ENCODE data around the gene TAS2R16.

TAS2R16 gene, protein sequence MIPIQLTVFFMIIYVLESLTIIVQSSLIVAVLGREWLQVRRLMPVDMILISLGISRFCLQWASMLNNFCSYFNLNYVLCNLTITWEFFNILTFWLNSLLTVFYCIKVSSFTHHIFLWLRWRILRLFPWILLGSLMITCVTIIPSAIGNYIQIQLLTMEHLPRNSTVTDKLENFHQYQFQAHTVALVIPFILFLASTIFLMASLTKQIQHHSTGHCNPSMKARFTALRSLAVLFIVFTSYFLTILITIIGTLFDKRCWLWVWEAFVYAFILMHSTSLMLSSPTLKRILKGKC

GRCh38 chr7:122995600-122995999 is at the start of gene TAS2R16:
TAS2R16 (minus strand) TSS chr7:122995700; CDS start chr7:122995634, 66 bp downstream.
- no peak for DNase-seq

- no peak for DNase-seq
Observed at GRCh38 chr7:123043642-123044041, 48.1 kb upstream of the TAS2R16 start.

- no peak for DNase-seq
Observed at GRCh38 chr7:123041101-123041500, 45.6 kb upstream of the TAS2R16 start.

DNA sequence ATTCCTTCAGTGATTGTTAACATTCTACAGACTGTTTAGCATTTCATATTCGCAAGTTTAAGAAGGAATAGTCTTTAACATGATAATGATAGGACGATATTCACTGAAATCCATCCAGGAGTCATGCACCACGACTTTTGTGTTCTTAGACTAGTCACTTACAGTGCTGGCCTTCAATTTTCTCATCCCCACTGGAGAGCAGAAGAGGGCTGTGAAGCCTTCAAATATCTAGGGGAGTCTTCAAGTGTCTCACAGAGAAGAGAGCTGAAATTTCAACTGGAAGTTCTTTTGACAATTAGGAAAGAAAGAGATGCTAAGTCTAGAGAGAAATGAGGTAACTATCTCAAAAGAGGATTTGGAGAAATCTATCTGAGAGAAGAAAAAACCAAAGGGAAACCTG is 43.8 kb upstream of the TAS2R16 start:
- DNase-seq: no peak

DNA sequence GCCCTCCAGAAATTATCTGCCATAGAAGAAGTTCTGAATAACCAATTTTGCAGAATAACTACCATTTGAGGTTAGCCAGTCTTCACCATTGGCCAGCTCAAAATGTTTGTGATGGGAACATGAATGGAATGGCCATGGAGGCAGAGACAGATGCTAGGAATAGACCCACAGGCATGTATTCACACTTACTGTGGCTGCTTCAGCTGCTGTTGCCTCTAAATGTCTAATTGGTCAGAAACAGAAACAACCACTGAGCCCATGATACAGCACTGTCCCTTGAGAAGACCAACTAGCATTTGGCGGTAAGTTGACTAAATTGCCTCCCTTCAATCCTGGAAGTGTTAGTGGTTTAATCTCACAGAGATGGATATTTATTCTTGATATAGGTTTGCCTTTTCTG is 38.6 kb upstream of the TAS2R16 start:
- no peak for DNase-seq

DNA sequence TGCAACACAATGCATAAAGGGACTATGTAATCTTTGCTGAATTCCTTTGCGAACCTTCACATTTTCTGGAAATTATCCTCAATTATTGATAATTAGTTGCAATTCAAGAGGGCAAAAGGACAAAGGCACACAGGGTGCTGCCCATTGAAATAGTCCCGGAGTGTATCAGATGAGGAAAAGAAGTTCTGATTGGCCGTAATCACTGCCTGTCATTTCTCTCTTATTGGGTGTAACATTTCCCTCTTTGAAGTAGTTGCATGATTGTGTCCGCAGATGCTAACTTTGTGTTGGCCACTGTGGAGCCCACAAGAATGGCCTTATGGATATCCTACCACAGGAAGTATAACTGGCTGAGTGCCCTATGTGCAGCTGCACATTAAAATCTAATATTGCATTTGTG is 35.1 kb upstream of the TAS2R16 start:
- DNase-seq: no peak

- DNase-seq: no peak
Observed at GRCh38 chr7:123028339-123028738, 32.8 kb upstream of the TAS2R16 start.

- DNase-seq: no peak
Observed at GRCh38 chr7:123026251-123026650, 30.8 kb upstream of the TAS2R16 start.

GRCh38 chr7:123024989-123025758 is 29.7 kb upstream of the TAS2R16 start:
- DNase-seq: no peak

DNA sequence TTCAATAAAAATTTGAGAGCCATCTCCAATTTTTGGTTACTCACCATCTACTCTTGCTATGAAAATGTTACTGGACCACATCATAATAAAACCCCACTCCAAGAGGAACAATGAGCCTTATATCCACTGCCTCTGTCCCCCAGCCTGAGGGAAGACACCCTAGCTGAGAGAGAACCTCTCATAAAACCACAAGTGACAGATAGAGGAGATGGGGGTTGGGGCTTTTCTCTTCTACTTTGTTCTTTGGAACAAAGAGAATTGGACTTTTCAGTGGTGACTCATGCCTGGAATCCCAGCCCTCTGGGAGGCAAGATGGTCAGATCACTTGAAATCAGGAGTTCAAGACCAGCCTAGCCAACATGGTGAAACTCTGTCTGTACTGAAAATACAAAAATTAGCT is 27.6 kb upstream of the TAS2R16 start:
- DNase-seq: no peak

- DNase-seq: no peak
Observed at GRCh38 chr7:123022576-123022975, 27.1 kb upstream of the TAS2R16 start.

DNA sequence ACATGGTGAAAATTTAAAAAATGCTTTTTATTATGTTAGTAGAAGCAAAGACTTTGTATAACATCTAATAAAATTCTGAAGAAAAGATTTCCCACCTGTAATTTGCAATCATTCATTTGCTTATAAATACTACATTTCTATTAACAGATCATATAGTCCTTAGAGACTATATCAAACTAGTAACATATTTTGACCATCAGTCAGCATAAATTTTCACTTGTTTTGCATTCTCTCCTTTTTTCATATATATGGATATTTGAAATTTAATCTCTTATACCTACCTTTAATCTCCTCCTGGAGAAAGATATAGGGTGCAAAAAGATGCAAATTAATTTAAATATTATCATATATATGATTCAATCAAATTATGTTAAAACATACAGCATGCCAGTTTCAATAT is 16.9 kb upstream of the TAS2R16 start:
- no peak for DNase-seq

DNA sequence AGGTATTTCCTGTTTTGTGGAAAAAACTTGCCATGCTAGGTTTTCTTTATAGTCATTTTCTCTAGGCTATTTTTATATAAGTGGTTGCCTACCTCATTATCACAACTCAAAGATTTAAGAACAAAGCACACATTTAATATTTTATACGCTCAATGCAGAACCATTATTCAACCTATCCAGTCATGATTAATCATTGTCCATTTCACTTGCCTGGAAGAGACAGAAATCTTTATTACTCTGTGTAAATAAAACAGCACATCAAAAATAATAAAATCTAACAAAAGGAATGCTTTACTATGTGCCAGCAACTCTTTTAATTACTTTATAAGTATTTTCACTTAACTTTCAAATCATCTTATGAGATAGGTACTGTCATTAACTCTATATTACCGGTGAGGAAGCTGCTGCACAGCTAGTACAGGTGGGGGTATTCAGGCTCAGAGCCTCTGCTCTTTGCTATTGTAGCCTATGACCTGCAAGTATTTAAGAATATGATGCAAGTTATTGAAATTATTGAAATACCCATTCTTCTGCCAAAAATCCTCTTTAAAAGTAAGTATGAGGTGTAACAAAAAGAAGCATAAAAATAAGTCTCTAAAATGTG is 16.4 kb upstream of the TAS2R16 start:
- DNase-seq: no peak

DNA sequence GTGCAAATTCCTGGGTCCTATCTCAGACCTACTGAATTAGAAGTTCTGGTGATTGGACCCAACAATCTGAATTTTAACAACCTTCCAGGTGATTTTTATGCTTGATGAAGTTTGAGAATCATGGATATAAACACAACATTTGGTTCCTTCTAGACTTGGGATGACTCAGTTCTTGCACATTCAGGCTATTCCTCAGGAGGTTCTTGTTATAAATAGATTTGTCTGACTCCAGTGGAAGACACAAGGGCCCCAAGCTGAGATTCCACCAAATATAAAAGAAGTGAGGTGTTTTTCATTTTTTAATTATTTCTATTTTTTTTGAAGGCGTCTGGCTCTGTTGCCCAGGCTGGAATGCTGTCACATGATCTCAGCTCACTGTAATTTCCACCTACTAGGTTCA is 9.4 kb upstream of the TAS2R16 start:
- DNase-seq: no peak

GRCh38 chr7:123003539-123004126 is 8.1 kb upstream of the TAS2R16 start:
- no peak for DNase-seq

- no peak for DNase-seq
Observed at GRCh38 chr7:122989577-122989976, 5.9 kb downstream of the TAS2R16 start.

- DNase-seq: no peak
Observed at GRCh38 chr7:122989041-122989440, 6.5 kb downstream of the TAS2R16 start.

- DNase-seq: no peak
Observed at GRCh38 chr7:122988333-122988732, 7.2 kb downstream of the TAS2R16 start.

- DNase-seq: no peak
Observed at GRCh38 chr7:122987463-122987862, 8.0 kb downstream of the TAS2R16 start.

DNA sequence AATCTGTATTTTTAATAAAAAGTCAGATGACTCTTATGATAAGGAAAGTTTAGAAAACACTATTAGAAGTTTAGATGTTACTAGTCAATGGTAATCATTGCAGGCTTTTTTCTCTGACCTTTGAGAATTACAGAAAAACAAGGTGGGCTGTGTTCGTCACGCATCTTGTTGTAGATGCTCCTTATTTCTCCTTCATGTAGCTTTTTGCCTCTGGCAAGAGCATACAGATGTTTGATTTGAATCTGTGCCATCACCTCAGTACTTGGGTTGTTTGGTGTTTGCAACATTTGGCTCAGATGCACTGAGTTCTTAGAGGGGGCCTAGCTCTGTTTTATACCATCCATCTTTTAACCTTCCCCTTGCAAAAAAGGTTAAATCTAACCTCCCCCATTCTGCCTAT is 11.5 kb downstream of the TAS2R16 start:
- no peak for DNase-seq

DNA sequence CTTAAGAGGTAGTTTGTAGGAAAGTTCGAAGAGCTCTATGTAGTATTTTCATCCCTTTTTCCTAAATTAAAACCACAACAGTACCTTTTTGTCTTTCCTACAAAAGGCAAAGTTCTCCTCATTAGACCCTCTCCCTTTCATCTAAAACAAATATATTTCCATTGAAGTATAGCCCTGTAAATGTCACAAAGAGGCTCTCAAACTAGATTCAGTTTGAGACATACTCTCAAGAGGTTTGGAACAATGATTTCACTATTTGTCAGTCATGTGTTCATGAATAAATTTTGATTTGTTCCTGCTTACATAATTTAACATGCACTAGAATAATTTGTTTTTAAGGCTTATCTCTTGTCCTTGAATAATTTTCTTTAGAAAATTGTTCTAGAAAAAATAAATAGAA is 12.2 kb downstream of the TAS2R16 start:
- no peak for DNase-seq

DNA sequence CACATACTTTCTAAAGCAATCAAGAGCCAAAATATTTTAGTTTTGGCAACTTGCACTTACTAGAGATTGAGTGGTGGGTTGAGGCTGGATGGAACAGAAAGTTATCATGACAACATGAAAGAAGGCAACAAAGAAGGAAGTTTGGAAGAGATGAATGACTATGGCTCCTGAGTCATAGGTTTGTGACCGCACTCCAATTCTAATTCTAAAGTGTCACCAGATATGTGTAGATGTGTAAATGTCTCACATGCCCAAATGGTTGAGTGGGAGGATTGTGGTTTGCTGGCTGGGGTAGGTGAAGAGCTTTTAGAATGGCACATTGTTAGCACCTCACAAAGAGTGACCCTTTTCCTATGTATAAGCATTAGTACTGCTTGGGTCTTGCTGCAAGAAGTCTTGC is 20.2 kb downstream of the TAS2R16 start:
- DNase-seq: no peak

GRCh38 chr7:122974229-122974628 is 21.3 kb downstream of the TAS2R16 start:
- DNase-seq: no peak

GRCh38 chr7:122972056-122972455 is 23.4 kb downstream of the TAS2R16 start:
- DNase-seq: no peak

Data from stimulated activated CD4-positive, alpha-beta T cell treated with anti-CD3 and anti-CD28 coated beads, Interleukin-4, amount 100 ng/mL, for 1 hour (primary cell).